Measurements from ENCODE around the gene IKZF3. TPM values are rescaled to one million over a fixed set of nuclear protein-coding genes. Genes with fewer than 3 reads are reported as not detected.

IKZF3 gene
- 0.01 TPM for polyA plus RNA-seq (2013, experiment 1 of 2)
- polyA plus RNA-seq (2013, experiment 2 of 2), result not detected

GRCh38 chr17:39863918-39864746 is at the start of gene IKZF3:
TSS of gene IKZF3 (minus strand) at chr17:39864312. CDS start at chr17:39864126, 186 bp downstream.
- Histone ChIP-seq H3K4me1 (ENCODE audit: control insufficient read depth in 2 of 2, insufficient read depth in 1 of 2, low read depth in 1 of 2, low read length in 2 of 2) (no peaks in the 10 kb centered on the region), H3K4me3 (ENCODE audit: low read length in 2 of 2) (no peak within 1 kb of the TSS), H3K27me3 (ENCODE audit: control insufficient read depth in 3 of 3, insufficient read depth in 3 of 3, low read depth in 1 of 3, low read length in 3 of 3) (peaks cover 4 to 72% (median 26%) of the 10 kb centered on the region in 3 experiments), H2AK5ac (ENCODE audit: low read depth, low read length) (no peak within 1 kb of the TSS), H2BK120ac (ENCODE audit: low read depth, low read length) (no peak within 1 kb of the TSS), H3K9me3 (replicated peaks in 1 of 2; ENCODE audit: control insufficient read depth in 2 of 2, insufficient read depth in 1 of 2, low read depth in 1 of 2, low read length in 2 of 2) (peaks cover 2 to 5% of the 10 kb centered on the region in 2 donors), H3K9ac (ENCODE audit: low read depth, low read length, poor library complexity) (no peak within 1 kb of the TSS), H3K14ac (ENCODE audit: low read length) (no peak within 1 kb of the TSS), H3K27ac (replicated peaks; ENCODE audit: low read length) (no peak within 1 kb of the TSS), H4K8ac (ENCODE audit: low read depth, low read length) (no peak within 1 kb of the TSS), H4K91ac (ENCODE audit: low read depth, low read length, poor library complexity) (no peak within 1 kb of the TSS), H2BK12ac (ENCODE audit: low read length) (no peak within 1 kb of the TSS), H3K4me2 (ENCODE audit: insufficient read depth, low read length, poor library complexity, severe bottlenecking) (no peak within 1 kb of the TSS), H3K79me1 (ENCODE audit: low read depth, low read length) (no peaks in the 10 kb centered on the region), H3K36me3 (replicated peaks in 1 of 2; ENCODE audit: control insufficient read depth in 2 of 2, insufficient read depth in 2 of 2, low read length in 2 of 2) (no peaks in the 10 kb centered on the region), H3K23ac (ENCODE audit: low read depth, low read length, poor library complexity) (no peak within 1 kb of the TSS), H2BK5ac (ENCODE audit: low read length) (no peak within 1 kb of the TSS), H2AFZ (ENCODE audit: low read length) (peak within 1 kb of the TSS; percentile 86), H2BK15ac (ENCODE audit: low read length) (no peak within 1 kb of the TSS), H3K4ac (ENCODE audit: low read length) (no peak within 1 kb of the TSS), H3K18ac (ENCODE audit: low read length) (no peak within 1 kb of the TSS)
- peak; percentile 41 for DNase-seq (ENCODE audit: low spot score)
- no CpG with 5 or more reads among the region's 50 CpGs for WGBS, 2 donors (ENCODE audit: extremely low coverage in 2 of 2, insufficient read length in 2 of 2, insufficient replicate concordance in 1 of 2)

GRCh38 chr17:39908789-39909352 is 44.8 kb upstream of the IKZF3 start:
- Histone ChIP-seq H3K23ac (ENCODE audit: low read depth, low read length, poor library complexity) (no peak overlapping the region), H3K9ac (ENCODE audit: low read depth, low read length, poor library complexity) (no peak overlapping the region), H2BK15ac (ENCODE audit: low read length) (no peak overlapping the region), H3K14ac (ENCODE audit: low read length) (no peak overlapping the region), H2AK5ac (ENCODE audit: low read depth, low read length) (no peak overlapping the region), H2BK5ac (ENCODE audit: low read length) (no peak overlapping the region), H3K4me3 (ENCODE audit: low read length in 2 of 2) (no peak overlapping the region), H2AFZ (ENCODE audit: low read length) (no peak overlapping the region), H3K4ac (ENCODE audit: low read length) (no peak overlapping the region), H3K79me1 (ENCODE audit: low read depth, low read length) (no peaks in the 10 kb centered on the region), H3K18ac (ENCODE audit: low read length) (no peak overlapping the region), H2BK120ac (ENCODE audit: low read depth, low read length) (no peak overlapping the region), H2BK12ac (ENCODE audit: low read length) (no peak overlapping the region), H3K27me3 (ENCODE audit: control insufficient read depth in 3 of 3, insufficient read depth in 3 of 3, low read depth in 1 of 3, low read length in 3 of 3) (no peaks in the 10 kb centered on the region), H3K4me2 (ENCODE audit: insufficient read depth, low read length, poor library complexity, severe bottlenecking) (no peak overlapping the region), H3K4me1 (ENCODE audit: control insufficient read depth in 2 of 2, insufficient read depth in 1 of 2, low read depth in 1 of 2, low read length in 2 of 2) (no peaks in the 10 kb centered on the region), H3K36me3 (replicated peaks in 1 of 2; ENCODE audit: control insufficient read depth in 2 of 2, insufficient read depth in 2 of 2, low read length in 2 of 2) (peaks cover 0 to 12% of the 10 kb centered on the region in 2 donors), H4K8ac (ENCODE audit: low read depth, low read length) (no peak overlapping the region), H4K91ac (ENCODE audit: low read depth, low read length, poor library complexity) (no peak overlapping the region), H3K9me3 (replicated peaks in 1 of 2; ENCODE audit: control insufficient read depth in 2 of 2, insufficient read depth in 1 of 2, low read depth in 1 of 2, low read length in 2 of 2) (no peaks in the 10 kb centered on the region), H3K27ac (replicated peaks; ENCODE audit: low read length) (no peak overlapping the region)
- no CpG with 5 or more reads among the region's 6 CpGs for WGBS, 2 donors (ENCODE audit: extremely low coverage in 2 of 2, insufficient read length in 2 of 2, insufficient replicate concordance in 1 of 2)
- DNase-seq (ENCODE audit: low spot score), result no peak

GRCh38 chr17:39904990-39905288 is 40.8 kb upstream of the IKZF3 start:
- no peak overlapping the region for H3K4me2 ChIP-seq (ENCODE audit: insufficient read depth, low read length, poor library complexity, severe bottlenecking)
- H4K91ac ChIP-seq (ENCODE audit: low read depth, low read length, poor library complexity), result no peak overlapping the region
- H3K18ac ChIP-seq (ENCODE audit: low read length), result no peak overlapping the region
- no peak overlapping the region for H2BK15ac ChIP-seq (ENCODE audit: low read length)
- H3K79me1 ChIP-seq (ENCODE audit: low read depth, low read length), result no peaks in the 10 kb centered on the region
- no peak for DNase-seq (ENCODE audit: low spot score)
- H2AK5ac ChIP-seq (ENCODE audit: low read depth, low read length), result no peak overlapping the region
- no peak overlapping the region for H2AFZ ChIP-seq (ENCODE audit: low read length)
- H3K9me3 ChIP-seq (replicated peaks in 1 of 2; ENCODE audit: control insufficient read depth in 2 of 2, insufficient read depth in 1 of 2, low read depth in 1 of 2, low read length in 2 of 2), result no peaks in the 10 kb centered on the region
- WGBS, 2 donors (ENCODE audit: extremely low coverage in 2 of 2, insufficient read length in 2 of 2, insufficient replicate concordance in 1 of 2), result no CpG with 5 or more reads among the region's 3 CpGs
- H3K36me3 ChIP-seq (replicated peaks in 1 of 2; ENCODE audit: control insufficient read depth in 2 of 2, insufficient read depth in 2 of 2, low read length in 2 of 2), result peaks cover 0 to 4% of the 10 kb centered on the region in 2 donors
- H2BK120ac ChIP-seq (ENCODE audit: low read depth, low read length), result no peak overlapping the region
- no peaks in the 10 kb centered on the region for H3K27me3 ChIP-seq (ENCODE audit: control insufficient read depth in 3 of 3, insufficient read depth in 3 of 3, low read depth in 1 of 3, low read length in 3 of 3)
- H2BK5ac ChIP-seq (ENCODE audit: low read length), result no peak overlapping the region
- no peak overlapping the region for H3K27ac ChIP-seq (replicated peaks; ENCODE audit: low read length)
- H3K4me1 ChIP-seq (ENCODE audit: control insufficient read depth in 2 of 2, insufficient read depth in 1 of 2, low read depth in 1 of 2, low read length in 2 of 2), result no peaks in the 10 kb centered on the region
- no peak overlapping the region for H3K4me3 ChIP-seq (ENCODE audit: low read length in 2 of 2)
- H3K23ac ChIP-seq (ENCODE audit: low read depth, low read length, poor library complexity), result no peak overlapping the region
- no peak overlapping the region for H2BK12ac ChIP-seq (ENCODE audit: low read length)
- H3K4ac ChIP-seq (ENCODE audit: low read length), result no peak overlapping the region
- no peak overlapping the region for H3K14ac ChIP-seq (ENCODE audit: low read length)
- no peak overlapping the region for H4K8ac ChIP-seq (ENCODE audit: low read depth, low read length)
- H3K9ac ChIP-seq (ENCODE audit: low read depth, low read length, poor library complexity), result no peak overlapping the region

DNA sequence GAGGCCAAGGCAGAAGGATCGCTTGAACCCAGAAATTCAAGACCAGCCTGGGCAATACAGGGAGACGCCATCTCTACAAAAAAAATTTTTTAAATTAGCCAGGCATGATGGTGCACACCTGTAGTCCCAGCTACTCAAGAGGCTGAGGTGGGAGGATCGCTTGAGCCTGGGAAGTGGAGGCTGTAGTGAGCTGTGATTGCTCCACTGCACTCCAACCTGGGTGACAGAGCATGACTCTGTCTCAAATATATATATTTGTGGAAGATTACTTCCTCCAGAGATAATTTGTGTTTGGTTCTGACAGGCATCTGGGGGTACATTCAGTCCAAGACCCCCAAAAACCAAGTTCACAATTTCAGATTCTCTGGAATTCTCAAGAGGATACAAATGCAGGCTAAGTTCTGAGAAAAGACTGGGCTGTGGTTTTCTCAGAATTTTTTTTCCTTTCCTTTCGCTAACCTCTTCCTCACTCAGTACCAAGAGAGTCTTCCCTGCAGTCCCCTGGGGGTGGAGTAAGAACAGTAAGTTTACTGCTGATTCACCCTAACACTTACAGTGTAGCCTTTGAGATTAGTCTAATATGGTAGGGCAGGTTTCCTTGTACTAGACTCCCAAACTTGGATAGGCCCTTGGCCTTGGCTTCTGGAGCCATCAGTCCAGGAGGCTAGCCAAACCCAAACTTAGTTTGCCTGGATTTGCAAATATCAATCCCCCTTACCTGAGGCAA is 39.2 kb upstream of the IKZF3 start:
- no peak for DNase-seq (ENCODE audit: low spot score)
- Histone ChIP-seq H3K27ac (replicated peaks; ENCODE audit: low read length) (no peak overlapping the region), H3K9me3 (replicated peaks in 1 of 2; ENCODE audit: control insufficient read depth in 2 of 2, insufficient read depth in 1 of 2, low read depth in 1 of 2, low read length in 2 of 2) (no peaks in the 10 kb centered on the region)

More for the DNA sequence above, 39.2 kb upstream of the IKZF3 start:
- Histone ChIP-seq H3K27me3 (ENCODE audit: control insufficient read depth in 3 of 3, insufficient read depth in 3 of 3, low read depth in 1 of 3, low read length in 3 of 3) (no peaks in the 10 kb centered on the region), H3K4ac (ENCODE audit: low read length) (no peak overlapping the region), H2BK5ac (ENCODE audit: low read length) (no peak overlapping the region), H3K4me3 (ENCODE audit: low read length in 2 of 2) (no peak overlapping the region), H3K9ac (ENCODE audit: low read depth, low read length, poor library complexity) (no peak overlapping the region), H2AK5ac (ENCODE audit: low read depth, low read length) (no peak overlapping the region), H2AFZ (ENCODE audit: low read length) (no peak overlapping the region), H4K8ac (ENCODE audit: low read depth, low read length) (no peak overlapping the region), H2BK15ac (ENCODE audit: low read length) (no peak overlapping the region), H2BK120ac (ENCODE audit: low read depth, low read length) (no peak overlapping the region), H3K36me3 (replicated peaks in 1 of 2; ENCODE audit: control insufficient read depth in 2 of 2, insufficient read depth in 2 of 2, low read length in 2 of 2) (no peaks in the 10 kb centered on the region), H3K79me1 (ENCODE audit: low read depth, low read length) (no peaks in the 10 kb centered on the region), H3K14ac (ENCODE audit: low read length) (no peak overlapping the region), H3K4me1 (ENCODE audit: control insufficient read depth in 2 of 2, insufficient read depth in 1 of 2, low read depth in 1 of 2, low read length in 2 of 2) (no peaks in the 10 kb centered on the region), H3K18ac (ENCODE audit: low read length) (no peak overlapping the region), H3K23ac (ENCODE audit: low read depth, low read length, poor library complexity) (no peak overlapping the region), H4K91ac (ENCODE audit: low read depth, low read length, poor library complexity) (no peak overlapping the region), H2BK12ac (ENCODE audit: low read length) (no peak overlapping the region), H3K4me2 (ENCODE audit: insufficient read depth, low read length, poor library complexity, severe bottlenecking) (no peak overlapping the region)
- WGBS, 2 donors (ENCODE audit: extremely low coverage in 2 of 2, insufficient read length in 2 of 2, insufficient replicate concordance in 1 of 2), result no CpG with 5 or more reads among the region's 4 CpGs
